Measurements from ENCODE around the gene PDE6C.

GRCh38 chr10:93601146-93601773 is 11.1 kb upstream of the PDE6C start, which contains the start of gene RBP4:
- TF ChIP-seq GATA2 (IDR thresholded peaks at IDR 0.05; ENCODE audit: low read depth, low read length) (no peak), GATA3 (IDR thresholded peaks at IDR 0.05; ENCODE audit: low read depth, low read length) (no peak)

All from SH-SY5Y (cell line).